Glutamatergic neuron (in vitro differentiated cells): ENCODE results near the gene AFAP1L2. TPM values are rescaled to one million over a fixed set of nuclear protein-coding genes. Genes with fewer than 3 reads are reported as not detected.

Source experiments
- DNase-seq: peaks from one replicate; pipeline ENCODE4 v3.0.0; 2022
- H3K27ac Mint-ChIP-seq: one replicate; pipeline ENCODE4 v1.8.0; 2020; ENCODE audit warnings: mild to moderate bottlenecking, mixed read lengths, inconsistent platforms; ENCODE audit not compliant: unreplicated experiment
- H3K27me3 Mint-ChIP-seq: one replicate; pipeline ENCODE4 v1.8.0; 2020; ENCODE audit warnings: mild to moderate bottlenecking, moderate library complexity, mixed read lengths, inconsistent platforms; ENCODE audit not compliant: unreplicated experiment
- H3K36me3 Mint-ChIP-seq: one replicate; pipeline ENCODE4 v1.8.0; 2020; ENCODE audit warnings: mild to moderate bottlenecking, mixed read lengths, inconsistent platforms; ENCODE audit not compliant: unreplicated experiment
- H3K4me1 Mint-ChIP-seq: one replicate; pipeline ENCODE4 v1.8.0; 2020; ENCODE audit warnings: mild to moderate bottlenecking, low read depth, mixed read lengths, inconsistent platforms; ENCODE audit not compliant: unreplicated experiment
- H3K4me3 Mint-ChIP-seq: one replicate; pipeline ENCODE4 v1.8.0; 2020; ENCODE audit warnings: mild to moderate bottlenecking, mixed read lengths, inconsistent platforms; ENCODE audit not compliant: unreplicated experiment
- H3K9me3 Mint-ChIP-seq: one replicate; pipeline ENCODE4 v1.8.0; 2020; ENCODE audit warnings: mild to moderate bottlenecking, moderate library complexity, mixed read lengths, inconsistent platforms; ENCODE audit not compliant: unreplicated experiment
- CTCF ChIP-seq: fragments of 200-600 bp; sonication (generic); IDR thresholded peaks from one replicate; pipeline ENCODE4 v1.5.0; 2021; ENCODE audit not compliant: partially characterized antibody, unreplicated experiment
- total RNA-seq: library from RNA; stranded (reverse); fragmentation: NEBNext Ultra II Directional; extraction: Animal tissue kit (Norgen Biotek cat#: 25700); gene quantifications from one replicate; pipeline ENCODE4 v1.2.1, GENCODE V29; 2021; ENCODE audit not compliant: unreplicated experiment

AFAP1L2 gene
- total RNA-seq, 1 donor from 2014 or later = 1.9 TPM

- no peak overlapping the region for H3K4me3 Mint-ChIP-seq
- DNase-seq = no peak
- no peak overlapping the region for H3K27ac Mint-ChIP-seq
- no peak for TF ChIP-seq CTCF
- no peaks in the 10 kb centered on the region for H3K36me3 Mint-ChIP-seq
- no peaks in the 10 kb centered on the region for H3K27me3 Mint-ChIP-seq
- H3K9me3 Mint-ChIP-seq = no peaks in the 10 kb centered on the region
- peaks cover 7% of the 10 kb centered on the region for H3K4me1 Mint-ChIP-seq
Observed at GRCh38 chr10:114412907-114413797, 8.8 kb upstream of the AFAP1L2 start.

GRCh38 chr10:114408968-114409444, 4.7 kb upstream of the AFAP1L2 start:
- peaks cover 6% of the 10 kb centered on the region for H3K9me3 Mint-ChIP-seq
- no peak for TF ChIP-seq CTCF
- peaks cover 7% of the 10 kb centered on the region for H3K4me1 Mint-ChIP-seq
- DNase-seq = no peak
- H3K4me3 Mint-ChIP-seq = no peak overlapping the region
- peaks cover 4% of the 10 kb centered on the region for H3K36me3 Mint-ChIP-seq
- peaks cover 17% of the 10 kb centered on the region for H3K27me3 Mint-ChIP-seq
- no peak overlapping the region for H3K27ac Mint-ChIP-seq

- TF ChIP-seq CTCF = no peak
- DNase-seq = no peak
Observed at GRCh38 chr10:114408112-114408967, 4.0 kb upstream of the AFAP1L2 start.

GRCh38 chr10:114406455-114406854, 2.2 kb upstream of the AFAP1L2 start:
- no peak overlapping the region for H3K4me3 Mint-ChIP-seq
- H3K27ac Mint-ChIP-seq = no peak overlapping the region
- DNase-seq = no peak
- H3K9me3 Mint-ChIP-seq = peaks cover 11% of the 10 kb centered on the region
- H3K27me3 Mint-ChIP-seq = peaks cover 21% of the 10 kb centered on the region
- peaks cover 4% of the 10 kb centered on the region for H3K36me3 Mint-ChIP-seq
- H3K4me1 Mint-ChIP-seq = peaks cover 12% of the 10 kb centered on the region
- no peak for TF ChIP-seq CTCF

More at GRCh38 chr10:114408112-114408967, 4.0 kb upstream of the AFAP1L2 start:
- Mint-ChIP-seq H3K27ac (no peak overlapping the region), H3K4me1 (peaks cover 7% of the 10 kb centered on the region), H3K27me3 (peaks cover 17% of the 10 kb centered on the region), H3K4me3 (no peak overlapping the region), H3K9me3 (peaks cover 6% of the 10 kb centered on the region), H3K36me3 (peaks cover 4% of the 10 kb centered on the region)

- H3K27me3 Mint-ChIP-seq = peaks cover 21% of the 10 kb centered on the region
Observed at GRCh38 chr10:114405011-114405350, 679 bp upstream of the AFAP1L2 start.

More at GRCh38 chr10:114405011-114405350, 679 bp upstream of the AFAP1L2 start:
- Mint-ChIP-seq H3K36me3 (peaks cover 4% of the 10 kb centered on the region), H3K9me3 (peaks cover 11% of the 10 kb centered on the region), H3K4me1 (peaks cover 12% of the 10 kb centered on the region), H3K27ac (no peak overlapping the region), H3K4me3 (peak overlapping the region; percentile 82)
- TF ChIP-seq CTCF = no peak
- DNase-seq = no peak
